GM19372 (cell line): ENCODE results near the gene STK35.
"Not testable (repeated sequence)": the region's sequence is repeated elsewhere in the genome, so short reads cannot be mapped to it uniquely, and the experiment has no call there.

Experiments used
- ATAC-seq: cut with Tn5 transposase; IDR thresholded peaks from one replicate; pipeline ENCODE4 v1.9.1; 2021; ENCODE audit warnings: mild to moderate bottlenecking, low read depth, moderate library complexity; ENCODE audit not compliant: unreplicated experiment

Gene STK35

DNA sequence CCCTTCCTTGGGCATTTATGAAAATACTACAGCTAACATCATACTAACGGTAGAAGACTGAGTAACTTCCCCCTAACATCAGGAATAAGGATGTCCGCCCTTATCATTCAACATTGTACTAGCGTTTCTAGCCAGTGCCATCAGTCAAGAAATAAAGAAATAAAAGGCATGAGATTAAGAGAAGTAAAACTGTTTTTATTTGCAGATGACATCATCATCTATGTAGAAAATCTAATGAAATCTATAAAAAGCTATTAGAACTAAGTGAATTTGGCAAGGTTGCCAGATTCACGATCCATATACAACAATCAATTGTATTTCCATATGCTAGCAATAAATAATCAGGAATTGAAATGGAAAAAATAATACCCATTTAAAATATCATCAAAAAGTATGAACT is 54.6 kb downstream of the STK35 start:
- no peak for ATAC-seq

DNA sequence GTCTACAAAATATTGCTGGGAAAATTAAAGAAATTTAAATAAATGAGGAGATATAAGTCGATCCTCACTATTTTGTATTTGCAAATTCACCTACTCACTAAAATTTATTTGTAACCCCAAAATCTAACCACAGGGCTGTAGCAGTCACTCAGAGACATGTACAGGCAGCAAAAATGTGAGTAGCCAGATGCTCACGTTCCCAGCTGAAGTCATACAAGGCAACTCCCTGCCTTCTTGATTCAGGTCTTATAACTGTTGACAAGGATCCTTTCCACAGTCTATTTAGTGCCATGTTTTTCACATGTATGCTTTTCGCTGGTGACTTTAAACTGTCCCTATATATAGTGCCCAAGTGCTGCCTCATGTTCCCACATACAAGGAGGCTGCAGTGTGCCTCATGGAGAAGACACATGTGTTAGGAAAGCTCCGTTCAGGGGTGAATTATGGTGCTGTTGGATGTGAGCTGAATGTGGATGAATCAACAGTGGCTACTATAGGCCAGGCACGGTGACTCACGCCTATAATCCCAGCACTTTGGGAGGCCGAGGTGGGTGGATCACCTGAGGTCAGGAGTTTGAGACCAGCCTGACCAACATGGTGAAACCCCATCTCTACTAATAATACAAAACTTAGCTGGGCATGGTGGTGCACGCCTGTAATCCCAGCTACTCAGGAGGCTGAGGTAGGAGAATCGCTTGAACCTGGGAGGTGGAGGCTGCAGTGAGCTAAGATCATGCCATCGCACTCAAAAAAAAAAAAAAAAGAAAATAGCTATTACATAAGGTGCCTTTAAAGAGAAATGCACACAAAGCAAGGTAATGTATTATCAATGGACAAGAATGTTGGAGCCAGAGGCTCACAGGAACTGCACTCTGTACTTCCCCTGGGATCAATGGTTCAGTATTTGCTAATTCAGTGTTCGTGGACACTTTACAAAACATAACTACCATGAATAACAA is 55.3 kb downstream of the STK35 start:
- ATAC-seq = no peak

DNA sequence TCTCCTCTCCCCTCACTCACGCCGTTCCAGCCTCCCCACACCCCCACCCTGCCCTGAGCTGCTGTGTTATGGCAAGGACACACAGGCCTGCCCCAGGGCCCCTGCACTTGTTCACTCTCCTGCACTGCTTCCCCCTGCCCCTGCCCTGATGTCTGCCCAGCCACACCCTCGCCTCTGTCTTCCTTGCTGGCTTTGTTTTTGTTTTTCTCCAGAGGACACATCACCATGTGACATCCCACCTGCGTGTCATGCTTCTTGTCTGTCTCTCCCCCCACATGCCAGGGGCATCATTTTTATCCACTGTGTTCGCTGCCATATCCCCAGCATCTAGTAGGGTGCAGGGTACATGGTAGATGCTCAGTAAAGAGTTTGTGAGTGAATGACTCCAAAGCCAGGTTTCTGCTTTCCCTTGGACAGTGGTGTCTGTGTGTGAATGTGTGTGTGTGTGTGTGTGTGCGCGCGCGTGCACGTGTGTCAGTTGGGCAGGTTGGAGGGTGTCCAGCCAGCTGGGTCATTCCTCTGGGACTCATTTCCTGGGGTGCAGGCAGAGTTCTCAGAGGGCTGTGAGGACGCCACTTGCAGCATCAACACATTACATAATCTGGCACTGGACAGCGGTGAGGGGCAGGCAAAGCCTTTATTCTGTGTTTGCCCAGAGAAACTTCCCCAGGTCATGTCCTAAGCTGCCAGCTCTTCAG is 60.6 kb downstream of the STK35 start:
- no peak for ATAC-seq

DNA sequence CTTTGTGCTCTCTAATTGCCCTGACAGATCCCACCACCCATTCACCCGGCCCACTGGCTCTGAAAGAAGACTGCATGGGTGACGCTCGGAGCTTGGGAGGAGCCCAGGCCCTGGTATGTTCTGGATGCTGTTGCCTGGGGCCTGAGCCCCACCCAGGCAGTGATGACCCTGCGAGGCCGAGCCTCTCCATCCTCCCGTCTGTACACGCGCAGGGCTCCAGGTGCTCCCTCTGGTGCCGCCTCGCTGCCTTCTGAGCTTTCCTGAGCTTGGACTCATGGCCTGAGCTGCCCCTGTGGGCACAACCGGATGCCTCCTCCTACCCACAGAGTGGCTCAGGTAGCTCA is 61.2 kb downstream of the STK35 start:
- no peak for ATAC-seq

DNA sequence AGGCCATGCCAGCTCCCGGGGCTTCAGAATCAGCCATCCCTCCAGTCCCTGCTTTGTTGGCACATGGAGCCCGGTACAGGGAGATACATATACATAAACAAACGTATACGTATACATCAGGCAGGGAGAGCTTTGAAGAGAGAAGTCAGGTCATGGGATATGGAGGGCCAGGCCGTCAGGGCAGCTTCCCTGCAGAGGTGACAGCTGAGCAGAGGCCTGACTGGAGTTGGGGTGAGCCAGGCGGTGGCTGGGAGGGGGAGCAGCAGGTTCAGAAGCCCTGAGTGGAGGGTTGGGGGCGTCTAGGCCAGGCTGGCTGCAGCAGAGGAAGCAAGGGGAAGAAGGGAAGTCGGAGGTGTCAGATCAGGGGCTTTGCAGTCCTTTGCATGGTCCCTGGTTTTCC is 61.7 kb downstream of the STK35 start:
- no peak for ATAC-seq

DNA sequence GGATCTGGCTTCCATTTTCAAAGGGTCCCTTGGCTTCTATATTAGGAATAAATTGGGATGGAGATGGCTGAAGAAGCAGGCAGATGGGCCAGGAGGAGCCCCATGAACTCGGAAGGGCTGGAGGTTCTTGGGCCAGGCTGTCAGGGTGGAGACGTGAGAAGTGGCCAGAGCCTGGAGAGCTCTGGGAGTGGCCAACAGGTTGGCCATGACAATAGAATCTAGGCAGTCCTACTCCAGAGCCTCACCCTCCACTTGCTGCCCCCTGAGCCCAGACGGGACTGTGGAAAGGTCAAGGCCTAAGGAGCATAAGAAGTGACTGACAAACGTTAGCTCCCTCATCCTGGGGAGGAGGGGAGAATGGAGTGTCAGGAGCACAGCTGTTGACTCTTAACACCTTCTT is 62.1 kb downstream of the STK35 start:
- ATAC-seq = no peak

DNA sequence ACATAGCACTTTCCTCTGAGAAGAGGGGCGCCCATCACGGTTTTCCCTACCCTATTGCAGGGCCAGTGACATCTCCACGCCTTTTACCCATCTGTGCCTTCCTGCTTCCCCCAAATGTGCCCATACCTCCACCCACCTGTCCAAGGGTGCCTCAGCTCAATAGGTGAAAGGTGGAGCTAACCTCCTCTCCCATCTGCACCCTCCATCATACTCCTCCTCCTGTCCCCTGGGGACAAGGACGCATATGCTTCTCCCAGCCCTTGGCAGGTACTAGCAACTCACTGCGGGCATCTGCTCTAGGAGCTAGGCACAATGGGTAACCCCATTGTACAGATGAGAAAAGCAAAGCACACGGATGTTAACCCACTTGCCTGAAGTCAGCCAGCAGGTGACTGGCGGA is 62.8 kb downstream of the STK35 start:
- ATAC-seq = no peak

DNA sequence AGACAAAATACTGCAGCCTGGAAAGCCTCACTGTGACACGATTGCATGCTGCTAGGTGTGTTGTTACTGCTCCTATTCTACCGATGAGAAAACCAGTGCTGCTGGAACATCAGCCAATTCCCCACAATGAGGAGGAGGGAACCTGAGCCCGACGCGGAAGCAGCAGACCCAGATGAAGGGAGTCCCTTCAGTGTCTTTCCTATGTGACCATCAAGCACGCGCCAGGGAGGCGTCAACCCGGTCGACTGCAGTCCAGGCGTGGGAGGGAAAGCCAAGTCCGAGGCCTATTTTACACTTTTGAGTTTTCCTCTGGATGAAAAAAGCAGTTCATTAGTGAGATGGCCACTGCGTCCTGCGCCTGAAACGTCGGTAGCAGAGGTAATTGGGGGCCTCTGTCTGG is 63.3 kb downstream of the STK35 start:
- ATAC-seq = no peak

DNA sequence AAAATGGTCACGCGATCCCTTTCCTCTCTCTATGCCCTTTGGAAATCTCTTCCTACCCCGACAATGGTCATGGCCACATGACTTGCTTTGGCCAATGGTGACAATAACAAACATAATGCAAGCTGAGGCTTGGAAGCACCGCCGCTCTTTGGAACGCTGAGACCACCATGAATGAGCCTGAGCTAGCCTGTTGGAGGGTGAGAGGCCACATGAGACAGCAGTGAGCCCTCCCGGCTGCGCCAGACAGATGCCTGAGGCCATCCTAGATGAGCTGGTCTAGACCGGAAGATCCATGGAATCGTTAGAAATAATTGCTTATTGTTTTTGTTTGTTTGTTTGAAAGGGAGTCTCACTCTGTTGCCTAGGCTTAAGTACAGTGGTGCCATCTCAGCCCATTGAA is 64.2 kb downstream of the STK35 start:
- ATAC-seq = no peak

DNA sequence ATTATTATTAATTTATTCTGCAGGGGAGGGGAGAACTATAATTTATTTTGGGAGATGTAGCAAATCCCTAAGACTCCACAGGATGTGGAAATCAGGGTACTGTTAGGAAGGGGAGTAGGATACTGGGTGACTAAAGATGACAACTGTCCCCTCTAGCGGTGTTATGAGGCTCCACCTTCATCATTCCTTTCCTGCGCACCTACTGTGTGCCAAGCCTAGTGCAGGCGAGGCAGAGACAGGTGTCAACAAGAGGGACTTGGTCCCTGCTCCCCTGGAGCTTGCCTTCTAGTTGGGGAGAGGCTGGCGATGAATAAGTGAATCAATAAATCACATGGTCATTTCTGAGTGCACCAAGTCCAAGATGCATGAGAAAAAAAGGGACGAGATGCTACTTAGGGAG is 65.5 kb downstream of the STK35 start:
- ATAC-seq = no peak

DNA sequence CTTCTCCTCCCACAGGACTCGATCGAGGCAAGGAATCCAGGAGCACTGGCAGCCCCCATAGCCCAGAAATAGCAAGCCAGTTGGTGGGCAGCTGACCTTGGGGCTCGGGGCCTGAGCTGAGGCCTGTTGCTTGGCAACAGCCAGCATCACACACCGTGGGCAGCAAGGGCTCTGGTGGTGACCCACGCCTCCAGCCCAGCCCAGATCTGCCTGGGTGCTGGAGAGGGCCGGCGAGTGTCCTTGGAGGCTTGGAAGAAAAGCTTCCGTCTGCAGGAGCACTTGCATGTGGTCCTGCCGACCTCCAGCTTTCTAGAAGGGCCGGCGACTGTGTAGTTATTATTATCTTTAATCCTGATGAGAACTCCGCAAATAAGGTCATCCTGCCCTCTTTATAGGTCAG is 67.3 kb downstream of the STK35 start:
- no peak for ATAC-seq

DNA sequence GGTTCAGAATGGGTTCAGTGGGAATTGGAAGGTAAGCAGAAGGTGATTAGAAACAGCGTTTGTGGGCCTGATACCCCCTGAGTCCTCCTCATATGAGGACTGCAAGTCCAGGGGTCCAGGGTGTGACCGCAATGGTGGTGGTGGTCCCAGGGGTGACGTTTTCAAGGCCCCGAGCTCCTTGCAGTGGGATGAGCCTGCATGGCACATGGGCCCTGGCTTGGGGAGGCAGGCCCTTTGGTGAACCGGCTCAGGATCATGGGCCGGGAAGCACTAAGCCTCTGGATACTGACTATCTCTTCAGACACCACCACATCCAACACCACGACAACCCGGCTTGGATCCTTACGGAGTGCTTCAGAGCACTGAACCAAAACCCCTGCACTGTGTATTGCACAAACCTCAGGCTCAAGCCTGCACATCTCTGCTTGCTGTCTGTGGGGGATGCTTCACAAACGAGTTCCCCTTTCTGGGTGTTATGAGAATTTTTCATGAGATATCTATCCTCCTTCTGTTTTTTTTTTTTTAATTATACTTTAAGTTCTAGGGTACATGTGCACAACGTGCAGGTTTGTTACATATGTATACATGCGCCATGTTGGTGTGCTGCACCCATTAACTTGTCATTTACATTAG is 67.9 kb downstream of the STK35 start:
- ATAC-seq = no peak

DNA sequence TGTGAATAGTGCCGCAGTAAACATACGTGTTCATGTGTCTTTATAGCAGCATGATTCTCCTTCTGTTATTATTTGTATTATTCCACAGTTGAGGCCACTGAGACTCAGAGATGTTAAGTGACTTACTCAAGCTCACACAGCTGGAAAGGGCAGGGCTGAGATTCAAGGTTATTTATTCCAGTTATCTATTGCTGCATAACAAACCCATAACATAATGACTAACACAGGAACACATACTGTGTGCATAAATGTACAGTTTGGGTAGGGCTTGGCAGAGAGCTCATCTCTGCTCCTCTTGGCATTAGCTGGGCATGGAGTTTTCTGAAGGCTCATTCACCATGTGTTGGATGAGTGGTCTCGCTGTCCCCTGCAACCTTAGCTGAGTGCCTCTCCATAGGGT is 68.8 kb downstream of the STK35 start:
- ATAC-seq = no peak

DNA sequence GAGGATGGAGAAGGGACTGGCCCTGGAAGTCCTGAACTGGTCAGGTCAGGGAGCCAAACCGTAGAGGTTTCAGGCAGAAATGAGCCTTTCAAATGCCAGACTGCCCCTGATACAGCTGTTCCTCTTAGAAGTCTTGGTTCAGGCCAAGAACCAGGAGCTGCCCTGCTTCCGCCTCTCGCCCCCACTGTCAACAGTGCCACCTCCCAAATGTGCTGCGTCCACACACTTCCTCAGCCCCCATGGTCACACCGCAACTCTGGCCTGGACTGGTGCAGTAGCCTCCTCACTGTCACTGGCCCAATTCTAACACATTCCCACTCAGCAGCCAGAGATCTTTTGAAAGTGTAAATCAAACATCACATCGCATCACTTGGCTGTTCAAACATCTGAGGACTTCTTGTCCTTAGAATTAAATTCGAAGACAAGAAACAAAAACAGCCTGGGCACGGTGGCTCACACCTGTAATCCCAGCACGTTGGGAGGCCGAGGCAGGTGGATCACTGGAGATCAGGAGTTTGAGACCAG is 69.7 kb downstream of the STK35 start:
- ATAC-seq = no peak

DNA sequence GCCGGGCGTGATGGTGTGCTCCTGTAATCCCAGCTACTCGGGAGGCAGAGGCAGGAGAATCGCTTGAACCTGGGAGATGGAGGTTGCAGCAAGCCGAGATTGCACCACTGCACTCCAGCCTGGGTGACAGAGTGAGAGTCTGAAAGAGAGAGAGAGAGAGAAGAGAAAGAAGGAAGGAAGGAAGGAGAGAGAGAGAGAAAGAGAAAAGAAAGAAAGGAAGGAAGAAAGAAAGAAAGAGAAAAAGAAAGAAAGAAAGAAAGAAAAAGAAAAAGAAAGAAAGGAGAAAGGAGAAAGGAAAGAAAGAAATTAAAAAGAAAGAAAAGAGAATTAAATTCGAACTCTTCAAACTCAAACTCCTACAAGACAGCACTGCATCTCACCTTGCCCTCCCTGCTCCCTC is 70.2 kb downstream of the STK35 start:
- not testable (repeated sequence) for ATAC-seq

DNA sequence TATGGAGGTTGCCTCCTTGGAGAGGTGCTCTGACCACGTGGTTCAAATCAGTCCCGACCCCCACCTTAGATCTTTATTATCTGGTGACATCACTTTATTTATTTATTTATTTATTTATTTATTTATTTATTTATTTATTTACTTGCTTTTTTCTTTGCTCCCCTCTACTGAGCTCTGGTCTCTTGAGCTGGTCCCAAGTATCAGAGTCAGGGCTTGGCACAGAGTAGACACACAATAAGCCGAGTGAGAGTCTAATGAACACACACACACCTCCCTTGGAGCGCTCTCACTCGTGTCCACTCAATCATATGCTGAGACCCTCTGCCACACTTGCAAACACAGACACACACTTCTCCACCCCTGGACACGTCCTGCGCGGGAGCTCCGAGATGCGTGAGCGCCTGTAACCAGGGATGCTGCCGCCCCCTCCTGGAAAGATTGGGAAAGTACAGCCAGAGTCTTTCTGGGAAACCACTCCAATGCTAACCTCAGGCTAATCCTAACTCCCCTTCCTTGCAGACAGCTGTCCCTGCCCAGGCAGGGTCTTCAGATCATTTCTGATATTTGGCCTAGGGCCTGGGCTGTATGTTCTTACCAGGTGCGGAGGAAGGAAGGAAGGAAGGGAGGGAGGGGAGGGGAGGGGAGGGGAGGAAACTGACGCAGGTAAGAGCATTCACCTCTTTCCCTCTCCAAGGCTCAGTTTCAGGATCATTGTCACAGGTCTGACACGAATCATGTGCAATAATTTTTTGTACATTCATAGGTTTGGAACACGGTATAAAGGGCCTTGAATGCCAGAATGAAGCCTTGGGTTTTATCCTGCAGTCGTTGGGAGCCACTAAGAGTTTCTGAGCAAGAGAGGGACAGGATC is 70.9 kb downstream of the STK35 start:
- no peak for ATAC-seq

DNA sequence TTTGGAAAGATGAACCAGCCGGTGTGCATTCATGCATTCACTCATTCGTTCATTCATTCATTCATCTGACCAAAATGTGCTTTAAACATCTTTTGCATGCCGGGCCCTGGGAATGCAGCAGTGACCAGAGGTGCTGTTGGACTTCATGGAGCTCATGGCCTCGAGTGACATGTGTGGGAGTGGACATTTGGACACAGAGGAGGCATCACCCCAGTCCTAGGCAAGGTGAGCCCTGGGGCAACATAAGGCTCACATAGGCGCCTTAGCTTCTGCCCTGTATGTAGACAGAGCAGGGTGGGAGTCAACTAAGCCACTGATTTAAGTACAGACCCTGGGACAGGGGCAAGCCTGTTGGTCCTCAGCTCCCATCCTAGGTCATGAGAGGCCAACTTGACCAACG is 71.6 kb downstream of the STK35 start:
- ATAC-seq = no peak

DNA sequence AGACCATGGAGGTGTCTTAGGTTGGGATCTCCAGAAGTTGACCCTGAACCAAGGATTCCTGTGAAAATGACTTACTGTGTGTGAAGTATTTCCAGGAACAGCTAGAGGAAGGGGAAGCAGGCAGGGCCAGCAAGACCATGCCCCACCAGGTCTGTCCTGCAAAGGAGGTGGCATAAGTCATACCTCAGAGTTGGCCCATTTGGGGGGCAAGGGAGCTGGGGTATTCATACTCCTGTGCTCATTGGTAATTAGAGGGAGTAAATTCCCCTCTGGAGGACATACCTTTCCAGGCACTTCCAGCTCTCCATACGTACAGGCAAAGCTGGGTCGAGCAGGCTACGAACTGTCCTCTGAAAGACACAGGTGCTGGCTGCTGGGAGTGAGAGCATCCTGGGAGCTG is 72.4 kb downstream of the STK35 start:
- ATAC-seq = no peak

DNA sequence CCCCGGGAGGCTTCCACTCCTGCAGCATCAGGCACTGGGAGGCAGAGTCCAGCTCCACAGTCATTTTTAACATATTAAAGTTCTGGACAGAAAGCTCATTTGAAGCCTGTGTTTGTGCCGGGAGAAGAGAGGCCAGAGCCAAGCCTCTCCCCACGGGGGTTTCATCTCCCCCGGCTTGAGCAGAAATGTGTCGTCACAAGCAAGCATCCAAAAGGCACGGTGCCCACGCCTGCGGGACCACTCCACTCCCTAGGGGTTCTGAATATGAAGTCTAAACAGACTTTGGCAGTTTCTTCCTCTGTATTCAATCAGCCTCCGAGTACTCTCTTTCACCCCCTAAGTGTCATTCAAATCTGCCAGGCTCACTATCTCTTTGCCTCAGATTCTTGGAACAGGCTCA is 75.3 kb downstream of the STK35 start:
- no peak for ATAC-seq
